Pericardium fibroblast (primary cell): ENCODE results near the gene TCHP. TPM values are rescaled to one million over a fixed set of nuclear protein-coding genes. Genes with fewer than 3 reads are reported as not detected.

ENCODE experiments used
- total RNA-seq: library from RNA; depleted of rRNA; stranded (reverse); fragments of >200 nt; gene quantifications from 2 replicates; pipeline ENCODE4 v1.2.3, GENCODE V29; 2015

Gene TCHP
- total RNA-seq: 7.5 and 9.3 TPM in 2 replicates

DNA sequence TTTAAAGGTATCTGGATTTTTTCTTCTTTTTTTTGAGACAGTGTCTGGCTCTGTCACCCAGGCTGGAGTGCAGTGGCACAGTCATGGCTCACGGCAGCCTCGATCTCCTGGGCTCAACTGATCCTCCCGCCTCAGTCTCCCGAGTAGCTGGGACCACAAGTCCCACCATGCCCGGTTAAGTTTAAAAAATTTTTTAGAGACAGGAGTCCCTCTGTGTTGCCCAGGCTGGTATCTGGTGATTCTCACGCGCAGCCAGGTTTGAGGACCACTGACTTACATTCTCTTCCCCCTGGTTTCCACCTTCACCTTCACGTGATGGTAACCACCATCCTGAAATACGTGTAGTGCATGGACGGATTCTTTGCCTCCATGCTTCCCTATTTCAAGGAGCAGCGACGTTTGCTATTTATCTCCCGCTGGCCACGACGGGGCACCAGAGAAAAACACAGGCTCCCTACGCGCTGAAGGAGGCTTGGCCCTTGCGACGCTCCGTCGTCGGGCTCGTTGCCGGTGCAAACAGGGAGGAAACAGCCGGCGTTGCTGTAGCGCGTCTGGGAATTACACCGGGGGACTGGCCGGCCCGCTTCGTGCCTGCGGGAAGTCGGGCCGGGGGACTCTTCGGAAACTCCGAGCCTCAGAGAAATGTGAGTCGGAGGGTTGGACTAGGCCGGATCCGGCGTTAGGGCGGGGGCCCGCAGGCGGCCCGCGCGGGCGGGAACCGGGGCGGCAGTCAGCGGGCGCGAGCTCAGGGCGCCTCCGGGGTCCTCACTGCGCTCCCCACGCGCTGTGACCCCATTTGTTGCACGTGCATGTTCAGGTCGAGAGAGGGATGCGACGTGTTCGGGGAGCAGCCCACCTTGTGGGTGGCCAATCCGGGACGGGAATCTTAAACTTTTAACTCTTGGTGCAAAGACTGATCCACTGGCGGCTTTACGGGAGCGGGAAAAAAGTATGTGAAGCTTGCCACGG, at the start of gene TCHP:
Gene TCHP, plus strand, starts transcription at position 492 of the 969 bp plus-strand sequence. CDS start 2,753 bp downstream, outside the sequence.

GRCh38 chr12:109880043-109880931, 19.8 kb upstream of the TCHP start, which contains the start of gene GLTP:
Gene GLTP, minus strand, starts transcription at chr12:109880541. Its CDS starts 167 bp downstream, at chr12:109880374.

Other genes starting within 250 kb of the TCHP start
- 0.43 and 2.1 TPM in 2 replicates for gene FAM222A, start 186.4 kb upstream of the TCHP start, total RNA-seq
- gene TRPV4, start 66.9 kb upstream of the TCHP start, total RNA-seq: 1.1 and 1.9 TPM in 2 replicates
- 24.2 and 33.6 TPM in 2 replicates for gene GLTP, start 19.7 kb upstream of the TCHP start, total RNA-seq
- gene GIT2, start 96.1 kb downstream of the TCHP start, total RNA-seq: 14.2 and 22.8 TPM in 2 replicates
- gene ANKRD13A, start 99.2 kb downstream of the TCHP start, total RNA-seq: 69.2 and 76.4 TPM in 2 replicates
- 6.8 and 14.1 TPM in 2 replicates for gene C12orf76, start 148.2 kb downstream of the TCHP start, total RNA-seq
- 6.9 and 7.2 TPM in 2 replicates for gene IFT81, start 224.1 kb downstream of the TCHP start, total RNA-seq